ENCODE results near the gene PYCR2.
A peak's percentile ranks its signal among the peaks of the same experiment; 100 is the strongest.

Gene PYCR2

DNA sequence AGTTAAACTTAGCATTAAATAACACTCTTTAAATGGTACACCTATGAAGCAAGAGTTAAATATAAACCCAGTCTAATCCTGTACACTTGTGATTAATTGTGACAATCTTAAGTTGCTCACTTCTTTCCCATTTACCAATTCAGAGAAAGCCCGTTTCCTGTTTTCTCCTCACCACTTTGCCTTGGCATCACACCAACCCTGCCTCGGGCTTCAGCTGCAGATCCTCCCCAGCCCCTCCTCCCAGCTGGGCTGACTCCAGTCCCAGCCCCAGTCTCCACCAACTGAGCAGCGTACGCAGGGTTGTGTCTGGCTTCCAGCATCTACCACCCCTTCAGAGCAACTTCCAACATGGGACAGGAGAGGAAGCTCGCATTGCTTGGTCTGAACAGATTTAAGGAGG, 4.1 kb downstream of the PYCR2 start:
- no peak for DNase-seq (ENCODE audit: low spot score)

DNA sequence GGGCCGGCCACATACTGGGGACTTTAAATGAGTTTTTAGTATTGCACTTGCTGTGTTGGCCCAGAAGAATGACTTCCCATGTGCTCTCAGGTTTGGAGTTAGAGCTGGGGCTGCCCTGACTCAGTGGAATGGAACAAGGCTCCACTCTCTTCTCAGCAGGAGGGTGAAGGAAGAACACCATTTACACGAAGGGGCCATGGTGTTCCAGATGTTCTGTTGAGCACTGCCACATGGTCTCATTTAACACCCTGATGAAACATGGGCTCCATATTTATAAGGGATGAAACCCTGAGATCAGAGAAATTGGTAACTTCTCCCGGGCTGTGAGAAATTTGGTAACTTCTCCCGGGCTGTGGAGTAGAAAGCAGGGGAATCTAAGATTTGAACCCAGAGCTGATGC, 5.8 kb downstream of the PYCR2 start:
- no peak for DNase-seq (ENCODE audit: low spot score)

DNA sequence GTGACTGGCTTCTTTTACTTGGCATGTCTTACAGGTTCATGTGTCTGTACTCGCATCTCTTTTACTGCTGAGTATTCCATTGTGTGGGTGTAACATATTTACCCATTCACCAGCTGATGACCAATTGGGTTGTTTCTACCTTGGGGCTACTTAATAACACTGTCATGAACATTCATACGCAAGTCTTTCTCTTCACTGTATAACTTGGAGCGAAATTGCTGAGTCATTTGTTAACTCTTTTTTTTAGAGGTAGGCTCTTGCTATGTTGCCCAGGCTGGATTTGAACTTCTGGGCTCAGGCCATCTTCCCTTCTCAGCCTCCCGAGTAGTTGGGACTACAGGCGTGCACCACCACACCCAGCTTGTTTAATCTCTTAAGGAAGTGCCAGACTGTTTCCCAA, 6.5 kb downstream of the PYCR2 start:
- no peak for DNase-seq (ENCODE audit: low spot score)

DNA sequence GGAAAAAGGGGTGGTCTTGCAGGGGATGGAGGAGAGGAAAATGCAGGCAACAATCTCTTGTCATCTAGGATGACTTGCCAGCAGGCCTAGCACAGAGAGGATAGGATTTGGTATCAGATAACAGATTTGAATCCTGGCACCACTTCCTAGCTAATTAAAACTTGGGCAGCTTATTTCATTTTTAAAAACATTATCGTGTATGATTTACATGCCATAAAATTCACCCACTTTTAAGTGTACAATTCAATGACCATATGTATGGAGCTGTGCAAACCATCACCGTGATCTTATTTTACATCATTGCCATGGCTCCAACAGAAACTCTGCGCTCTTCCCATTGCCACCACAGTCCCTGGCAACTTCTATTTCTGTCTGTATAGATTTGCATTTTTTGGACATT, 6.9 kb downstream of the PYCR2 start:
- DNase-seq (ENCODE audit: low spot score), result no peak

DNA sequence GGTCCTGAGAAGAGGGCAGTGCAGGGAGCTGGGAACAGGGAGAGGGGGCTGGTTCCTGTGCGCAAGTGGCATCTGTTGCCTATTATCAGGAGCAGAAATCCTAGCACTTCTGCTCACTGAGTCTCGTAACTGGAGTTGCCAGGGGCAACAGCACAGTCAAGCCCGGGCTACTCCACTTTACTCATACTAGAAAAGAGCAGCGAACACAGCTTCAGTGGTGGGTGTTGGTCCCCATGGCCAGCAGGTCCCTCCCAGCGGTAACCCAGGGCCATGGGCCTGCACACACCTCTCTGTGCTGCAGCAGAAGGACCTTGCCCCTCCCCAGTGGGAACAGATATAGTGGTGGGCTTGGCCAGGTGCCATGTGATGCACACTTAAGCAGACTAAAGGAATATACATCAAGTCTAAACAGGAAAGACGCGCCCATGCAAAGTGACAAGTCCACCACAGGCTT, 8.5 kb downstream of the PYCR2 start:
- DNase-seq (ENCODE audit: low spot score), result no peak

DNA sequence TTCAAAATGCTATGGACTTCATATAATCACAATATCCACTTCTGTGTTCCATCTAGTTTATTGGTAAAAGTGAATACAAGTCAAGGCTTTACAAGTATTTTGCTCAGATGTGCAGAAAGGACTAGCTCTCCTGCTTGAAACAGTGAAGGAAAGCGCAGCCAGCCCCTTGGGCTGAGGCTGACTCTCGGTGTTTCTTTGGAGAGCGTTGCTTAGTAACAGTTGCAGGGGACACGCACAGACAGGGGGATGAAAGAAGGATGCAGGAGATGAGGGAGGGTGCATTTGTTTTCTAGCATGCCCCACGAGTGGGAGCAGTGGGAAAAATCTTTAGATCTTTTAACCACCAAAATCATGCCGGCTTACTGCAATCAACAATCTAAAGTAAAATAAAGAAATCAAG, 9.1 kb downstream of the PYCR2 start:
- no peak for DNase-seq (ENCODE audit: low spot score)

DNA sequence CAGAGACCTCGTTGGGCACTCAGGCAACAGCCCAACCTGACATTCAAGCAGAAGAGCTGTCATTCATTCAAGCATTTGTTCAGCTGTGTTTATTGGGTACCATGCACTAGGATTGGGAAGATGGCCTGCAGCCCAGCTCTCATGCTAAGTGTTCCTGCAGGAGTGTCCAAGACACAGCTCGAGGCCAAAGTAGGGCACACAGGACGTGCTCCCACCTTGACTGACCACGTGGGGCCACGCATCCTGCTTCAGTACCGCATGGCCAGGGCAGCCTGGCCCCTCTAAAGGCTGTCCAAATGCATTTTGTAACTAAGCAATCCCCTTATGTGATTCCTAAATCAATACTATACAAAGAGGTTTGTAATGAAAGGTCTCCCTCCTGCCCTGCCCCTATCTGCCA, 9.7 kb downstream of the PYCR2 start:
- no peak for DNase-seq (ENCODE audit: low spot score)

DNA sequence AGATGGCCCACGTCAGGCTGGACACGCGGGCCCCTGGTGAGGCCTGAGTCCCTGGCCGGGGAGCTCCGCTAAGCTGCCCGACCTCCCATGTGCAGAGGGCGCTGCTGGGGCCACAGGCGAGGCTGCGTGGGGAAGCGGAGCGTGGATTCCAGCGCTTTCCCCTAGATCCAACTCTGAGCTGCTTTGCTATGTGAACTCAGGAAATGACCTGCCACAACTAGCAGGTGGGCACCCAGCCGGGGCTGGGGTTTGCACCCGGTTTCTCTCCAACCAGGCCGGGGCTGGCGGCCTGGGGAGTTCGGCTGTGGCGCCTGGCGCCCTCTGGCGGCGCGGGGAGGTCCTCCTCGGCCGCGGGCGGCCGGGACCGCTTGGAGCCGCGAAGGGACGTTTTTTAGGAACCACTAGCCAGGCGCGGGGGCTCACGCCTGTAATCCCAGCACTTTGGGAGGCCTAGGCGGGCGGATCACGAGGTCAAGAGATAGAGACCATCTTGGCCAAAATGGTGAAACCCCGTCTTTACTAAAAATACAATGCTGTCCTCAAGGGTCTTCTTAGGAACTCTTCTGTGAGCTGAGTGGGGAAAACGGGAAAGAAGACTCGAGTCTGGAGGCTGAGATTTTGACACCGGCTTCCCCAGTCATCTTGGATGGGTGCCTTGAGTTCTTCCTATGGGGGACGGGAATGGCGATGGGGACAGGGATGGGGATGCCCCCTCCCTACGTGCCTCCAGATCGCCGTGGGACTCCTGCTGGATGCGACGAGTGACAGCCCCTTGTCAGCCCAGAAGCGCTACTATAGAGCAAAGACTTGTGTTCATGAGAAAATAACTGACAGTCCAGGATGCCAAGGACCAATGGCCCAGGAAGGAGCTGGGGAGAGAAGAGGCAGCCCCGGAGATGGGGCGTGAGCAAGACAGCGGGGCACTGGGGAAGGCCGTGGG, 12.6 kb downstream of the PYCR2 start:
- no peak for DNase-seq (ENCODE audit: low spot score)

DNA sequence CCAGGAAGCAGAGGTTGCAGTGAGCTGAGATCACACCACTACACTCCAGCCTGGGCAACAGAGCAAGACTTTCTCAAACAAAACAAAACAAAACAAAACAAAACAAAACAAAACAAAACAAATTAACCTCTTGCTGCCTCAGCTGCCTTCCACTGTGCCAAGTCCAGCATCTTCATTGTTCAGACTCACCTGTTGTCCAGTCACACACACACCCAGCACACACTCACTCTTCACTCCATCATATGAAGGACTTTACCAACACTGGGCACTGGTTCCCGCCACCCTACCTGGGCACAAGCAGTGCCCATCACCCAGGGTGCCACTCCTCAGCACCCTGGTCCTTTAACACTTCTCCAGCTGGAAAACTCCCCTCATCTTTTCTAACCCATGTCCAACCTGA, 14.6 kb downstream of the PYCR2 start:
- DNase-seq (ENCODE audit: low spot score), result no peak

DNA sequence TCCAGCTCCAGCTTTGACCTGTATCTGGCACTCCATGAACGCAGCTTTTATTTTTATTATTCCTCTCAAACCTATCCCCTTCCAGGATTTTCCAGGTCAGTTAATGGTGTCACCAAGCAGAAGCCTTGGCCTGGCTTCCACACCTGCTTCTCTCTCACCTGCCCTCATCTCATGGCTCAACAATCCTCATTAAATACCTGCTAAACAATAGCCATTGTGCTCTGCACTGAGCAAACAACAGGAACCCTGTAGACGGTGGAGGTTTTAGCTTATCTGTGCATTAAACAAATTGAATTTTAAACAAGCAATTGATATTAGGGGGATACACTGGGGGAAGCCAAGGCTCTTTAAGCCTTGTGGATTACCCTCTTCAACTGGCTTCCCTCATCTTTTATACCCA, 15.3 kb downstream of the PYCR2 start:
- no peak for DNase-seq (ENCODE audit: low spot score)

DNA sequence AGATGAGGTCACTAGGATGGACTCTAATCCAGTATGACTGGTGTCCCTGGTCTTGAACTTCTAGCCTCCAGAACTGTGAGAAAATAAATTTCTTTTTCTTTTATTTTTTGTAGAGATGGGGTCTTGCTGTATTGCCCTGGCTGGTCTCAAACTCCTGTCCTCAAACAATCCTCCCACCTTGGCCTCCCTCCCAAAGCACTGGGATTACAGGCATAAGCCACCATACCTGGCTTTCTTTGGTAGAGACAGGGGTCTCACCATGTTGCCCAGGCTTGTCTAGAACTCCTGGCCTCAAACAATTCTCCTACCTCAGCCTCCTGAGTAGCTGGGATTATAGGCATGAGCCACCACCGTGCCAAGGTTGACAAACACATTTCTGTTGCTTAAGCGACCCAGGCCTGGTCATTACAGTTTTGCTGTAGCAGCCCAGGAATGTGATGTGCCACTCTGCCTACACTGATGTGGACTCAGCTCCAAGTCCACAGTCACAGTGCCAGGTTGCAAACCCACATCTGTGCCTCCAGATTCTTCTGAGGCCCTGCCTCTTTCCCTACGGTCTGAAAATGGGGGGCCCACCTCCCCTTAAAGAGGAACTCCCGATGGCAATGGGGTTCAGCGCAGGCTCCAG, 15.9 kb downstream of the PYCR2 start:
- no peak for DNase-seq (ENCODE audit: low spot score)

DNA sequence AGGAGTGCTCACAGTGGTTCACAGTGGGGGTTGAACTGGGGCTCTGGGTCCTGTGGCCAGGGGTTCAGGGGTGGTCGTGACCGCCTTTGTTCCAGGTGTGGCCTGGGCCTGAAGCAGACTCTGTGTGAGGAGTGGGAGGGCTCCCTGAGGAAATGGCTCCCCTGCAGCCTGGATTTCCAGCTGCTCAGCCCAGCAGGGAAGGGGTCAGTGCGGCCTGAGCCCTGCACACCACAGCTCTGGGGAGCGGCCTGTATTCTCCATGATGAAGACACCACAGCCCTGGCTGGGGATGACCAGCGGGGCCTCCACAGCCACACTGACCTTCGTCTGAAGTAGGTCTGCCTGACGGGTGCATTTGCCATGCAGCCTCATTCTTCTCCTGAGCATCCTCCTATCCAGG, 16.7 kb downstream of the PYCR2 start:
- no peak for DNase-seq (ENCODE audit: low spot score)

DNA sequence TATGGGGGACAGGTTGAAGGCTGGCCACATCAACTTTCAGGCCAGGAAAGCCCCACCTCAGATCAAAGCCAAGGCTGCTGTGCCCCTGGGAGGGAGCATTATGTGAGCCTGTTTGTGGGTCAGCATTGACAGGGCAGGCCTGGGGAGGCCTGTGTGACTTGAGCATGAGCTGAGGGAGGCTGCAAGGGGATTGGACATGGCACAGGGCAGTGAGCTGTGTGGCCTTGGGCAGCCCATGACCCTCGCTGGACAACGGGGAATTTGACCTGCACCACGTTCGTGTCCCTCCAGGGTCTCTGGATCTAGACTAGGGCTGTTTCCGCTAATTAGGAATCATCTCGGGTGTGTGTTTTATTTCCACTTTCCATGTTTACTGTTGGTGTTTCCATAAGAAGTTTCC, 17.6 kb downstream of the PYCR2 start:
- no peak for DNase-seq (ENCODE audit: low spot score)

DNA sequence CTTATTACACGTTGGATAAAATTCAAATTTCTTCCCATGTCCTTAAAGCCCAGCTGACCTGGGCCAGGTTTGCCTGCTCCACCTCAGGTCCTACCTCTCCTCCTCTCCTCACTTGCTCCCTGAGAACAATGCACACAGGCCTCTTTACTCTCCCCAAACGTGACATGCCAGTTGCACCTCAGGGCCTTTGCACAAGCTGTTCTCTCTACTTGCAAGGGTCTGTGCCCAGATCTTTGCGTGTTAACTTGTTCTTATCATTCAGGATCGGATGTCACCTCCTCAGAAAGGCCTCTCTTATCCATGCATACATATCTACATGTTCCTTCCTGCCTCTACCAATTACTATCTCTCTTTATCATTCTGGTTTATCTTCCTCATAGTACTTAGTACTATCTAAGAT, 20.4 kb downstream of the PYCR2 start:
- no peak for DNase-seq (ENCODE audit: low spot score)

DNA sequence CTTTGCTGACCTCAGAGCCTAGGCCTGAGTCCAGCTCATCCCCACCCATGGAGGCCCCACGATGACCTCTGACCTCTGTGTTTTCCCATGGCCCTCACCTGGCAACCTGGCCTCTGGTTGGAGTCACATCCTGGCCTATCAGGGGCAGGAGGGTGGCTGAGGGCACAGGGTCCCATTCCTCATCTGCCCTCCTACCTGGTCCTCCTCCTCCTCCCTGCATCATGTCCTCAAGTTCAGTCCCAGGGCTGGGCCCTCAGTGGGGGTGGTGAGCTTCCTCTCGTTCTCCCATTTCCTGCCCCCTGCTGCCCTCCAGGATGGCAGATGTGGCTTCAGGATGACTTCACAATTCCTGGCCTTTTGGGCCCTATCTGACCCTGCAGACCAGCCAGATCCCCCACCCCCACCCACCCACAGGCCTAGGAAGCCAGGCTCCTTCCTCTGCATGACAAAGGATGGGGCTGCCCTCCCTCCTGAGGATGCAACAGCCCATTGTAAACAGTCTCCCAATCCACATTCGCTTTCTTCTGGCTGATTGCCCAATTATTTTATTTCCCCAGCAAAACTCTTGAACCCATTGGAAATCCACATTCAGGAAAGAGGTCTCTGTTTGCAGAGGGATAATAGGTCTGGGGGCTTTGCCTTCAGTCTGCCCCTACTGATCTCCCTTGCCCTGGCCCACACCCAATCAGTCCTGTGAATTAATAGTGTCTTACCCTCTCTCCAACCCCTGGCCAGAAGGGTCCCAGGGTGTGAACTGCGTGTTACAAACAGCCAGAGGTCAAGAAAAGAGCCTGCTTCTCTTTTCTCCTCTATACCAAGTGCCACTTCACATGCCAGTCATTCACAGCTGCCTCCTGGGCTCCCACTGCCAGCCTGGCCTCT, 24.8 kb downstream of the PYCR2 start:
- no peak for DNase-seq (ENCODE audit: low spot score)

DNA sequence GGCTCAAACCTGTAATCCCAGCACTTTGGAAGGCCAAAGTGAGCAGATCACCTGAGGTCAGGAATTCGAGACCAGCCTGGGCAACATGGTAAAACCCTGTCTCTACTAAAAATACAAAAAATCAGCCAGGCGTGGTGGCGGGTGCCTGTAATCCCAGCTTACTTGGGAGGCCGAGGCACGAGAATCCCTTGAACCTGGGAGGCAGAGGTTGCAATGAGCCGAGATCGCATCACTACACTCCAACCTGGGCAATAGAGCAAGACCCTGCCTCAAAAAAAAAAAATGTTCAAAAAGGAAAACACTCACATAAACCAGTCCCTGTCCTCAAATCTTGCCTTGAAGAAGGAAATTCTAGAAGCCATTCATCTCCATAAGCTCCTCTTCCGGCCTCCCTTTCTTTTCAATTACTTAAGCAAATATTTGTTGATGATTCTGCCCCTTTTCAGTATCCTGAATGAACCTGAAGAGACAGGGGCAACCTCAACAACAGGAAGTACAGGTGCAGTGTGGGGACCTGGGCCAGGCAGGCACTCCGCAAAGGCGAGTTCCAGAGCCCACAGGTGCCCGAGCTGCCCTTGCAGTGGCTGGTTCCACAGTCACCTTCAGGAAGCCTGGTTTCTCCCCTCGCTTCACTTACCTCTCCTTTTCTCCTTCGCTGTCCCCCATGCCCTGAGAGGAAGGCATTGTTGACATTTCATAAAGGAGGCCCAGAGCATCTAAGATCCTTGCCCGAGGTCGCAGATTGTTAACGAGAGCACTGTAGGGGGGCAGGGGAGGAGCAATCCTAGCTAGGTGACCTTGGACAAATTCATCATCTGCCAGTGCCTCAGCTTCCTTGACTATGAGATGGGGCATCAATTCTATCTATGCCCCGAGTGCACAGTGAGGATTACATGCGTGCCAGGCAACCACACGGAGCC, 26.2 kb downstream of the PYCR2 start:
- DNase-seq (ENCODE audit: low spot score), result no peak

DNA sequence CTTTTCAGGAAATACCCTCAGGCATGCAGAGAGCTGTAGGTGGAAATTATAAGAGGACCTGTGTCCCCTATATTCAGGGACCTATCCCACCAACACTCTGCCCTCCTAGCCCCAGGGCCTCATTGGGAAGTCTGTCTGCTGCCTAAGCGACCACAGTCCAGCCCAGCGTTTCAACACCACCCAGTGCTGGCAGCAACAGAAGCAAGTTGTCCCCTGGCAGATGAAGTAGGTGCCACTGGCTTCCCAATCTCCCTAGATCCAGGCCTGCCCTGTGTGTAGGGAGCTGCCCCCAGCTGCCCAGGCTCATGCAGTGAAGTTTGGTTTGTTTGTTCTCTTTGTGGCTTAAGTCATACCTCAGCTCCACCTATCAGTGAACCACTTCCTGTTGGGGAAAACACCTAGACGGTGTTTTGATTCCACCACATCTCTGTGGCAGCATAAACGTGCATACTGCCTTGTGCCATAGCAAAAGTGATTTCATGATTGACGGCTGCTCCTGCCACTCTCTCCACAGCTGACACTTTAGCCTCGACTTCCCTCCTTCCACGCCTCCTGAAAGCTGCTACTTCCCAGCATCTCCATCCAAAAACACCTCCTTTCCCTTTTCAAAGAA, 27.0 kb downstream of the PYCR2 start:
- peak; percentile 91 for DNase-seq (ENCODE audit: low spot score)

DNA sequence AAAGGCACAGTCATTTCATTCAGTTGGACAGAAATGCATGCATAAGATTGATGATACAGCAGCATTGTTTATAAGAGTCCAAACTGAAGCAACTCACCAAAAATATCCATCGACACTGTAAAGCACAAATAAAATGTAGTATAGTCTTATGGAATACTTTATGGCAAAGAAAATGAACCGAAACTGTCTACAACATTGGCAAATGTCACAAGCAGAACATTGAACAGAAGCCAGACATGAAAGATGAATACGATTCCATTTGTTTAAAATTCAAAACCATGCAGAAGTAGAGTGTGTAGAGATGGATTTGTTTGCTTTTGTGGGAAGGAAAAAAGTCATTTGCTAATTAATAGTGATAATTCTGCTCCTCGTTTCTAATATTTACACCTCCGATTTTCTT, 27.6 kb downstream of the PYCR2 start:
- DNase-seq (ENCODE audit: low spot score), result no peak

DNA sequence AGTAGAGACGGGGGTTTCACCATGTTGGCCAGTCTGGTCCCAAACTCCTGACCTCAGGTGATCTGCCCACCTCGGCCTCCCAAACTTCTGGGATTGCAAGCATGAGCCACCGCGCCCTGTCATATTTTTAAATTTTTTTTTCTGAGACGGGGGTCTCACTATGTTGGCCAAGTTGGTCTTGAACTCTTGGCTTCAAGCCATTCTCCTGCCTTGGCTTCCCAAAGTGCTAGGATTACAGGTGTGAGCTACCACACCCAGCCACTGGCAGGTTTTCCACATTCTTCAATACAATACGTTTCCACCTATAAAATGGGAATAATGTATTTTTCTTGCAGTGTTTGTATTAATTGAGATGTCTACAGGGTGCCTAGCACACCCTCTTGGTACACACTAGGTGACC, 31.7 kb downstream of the PYCR2 start:
- DNase-seq (ENCODE audit: low spot score), result no peak

DNA sequence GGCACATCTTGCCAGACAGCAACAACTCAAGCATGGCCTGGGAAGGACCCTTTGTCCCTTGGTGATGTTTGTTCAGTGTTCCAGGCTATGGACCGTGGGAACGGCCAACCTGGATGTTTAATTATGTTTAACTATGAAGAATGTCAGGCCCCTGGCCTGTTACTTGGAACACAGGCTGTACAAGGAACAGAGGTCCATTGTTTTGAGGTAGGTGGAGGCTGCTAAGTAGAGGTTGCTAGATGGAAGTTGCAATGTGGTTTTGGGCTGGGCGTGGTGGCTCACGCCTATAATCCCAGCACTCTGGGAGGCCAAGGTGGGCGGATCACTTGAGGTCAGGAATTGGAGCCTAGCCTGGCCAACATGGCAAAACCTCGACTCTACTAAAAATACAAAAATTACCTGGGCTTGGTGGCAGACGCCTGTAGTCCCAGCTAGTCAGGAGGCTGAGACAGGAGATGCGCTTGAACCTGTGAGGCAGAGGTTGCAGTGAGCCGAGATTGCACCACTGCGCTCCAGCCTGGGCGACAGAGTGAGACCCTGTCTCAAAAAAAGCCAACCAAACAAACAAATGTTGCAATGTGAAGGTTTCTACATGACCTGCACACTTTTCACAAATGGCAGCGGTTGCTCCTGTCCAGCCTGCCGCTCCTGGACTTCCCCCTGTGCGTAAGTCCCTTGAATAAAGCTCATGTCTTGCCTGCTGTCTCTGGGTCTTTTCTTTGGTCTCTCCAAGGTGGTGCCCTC, 32.6 kb downstream of the PYCR2 start:
- peak; percentile 69 for DNase-seq (ENCODE audit: low spot score)
